SHP77 (cell line): ENCODE data around the gene ARID2.

ENCODE experiments used
- DNase-seq, 2 experiments: peaks; one replicate each; lab custom pipeline; 2025; lab: John Stamatoyannopoulos, UW

The ARID2 gene

DNA sequence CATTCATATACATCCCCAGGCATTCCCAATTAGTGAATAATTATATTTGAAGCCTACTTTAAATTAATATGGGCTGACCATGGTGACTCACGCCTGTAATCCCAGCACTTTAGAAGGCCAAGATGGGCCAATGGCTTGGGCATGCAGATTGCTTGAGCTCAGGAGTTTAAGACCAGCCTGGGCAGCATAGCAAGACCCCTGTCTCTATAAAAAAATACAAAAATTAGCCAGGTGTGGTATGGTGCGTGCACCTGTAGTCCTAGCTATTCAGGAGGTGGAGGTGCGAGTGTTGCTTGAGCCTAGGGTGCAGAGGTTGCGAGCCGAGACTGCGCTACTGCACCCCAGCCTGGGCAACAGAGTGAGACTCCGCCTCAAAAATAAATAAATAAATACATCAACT is 7.6 kb upstream of the ARID2 start:
- DNase-seq = no peak

GRCh38 chr12:45725631-45726602 is 3.6 kb upstream of the ARID2 start:
- peak; percentile 35 for DNase-seq

DNA sequence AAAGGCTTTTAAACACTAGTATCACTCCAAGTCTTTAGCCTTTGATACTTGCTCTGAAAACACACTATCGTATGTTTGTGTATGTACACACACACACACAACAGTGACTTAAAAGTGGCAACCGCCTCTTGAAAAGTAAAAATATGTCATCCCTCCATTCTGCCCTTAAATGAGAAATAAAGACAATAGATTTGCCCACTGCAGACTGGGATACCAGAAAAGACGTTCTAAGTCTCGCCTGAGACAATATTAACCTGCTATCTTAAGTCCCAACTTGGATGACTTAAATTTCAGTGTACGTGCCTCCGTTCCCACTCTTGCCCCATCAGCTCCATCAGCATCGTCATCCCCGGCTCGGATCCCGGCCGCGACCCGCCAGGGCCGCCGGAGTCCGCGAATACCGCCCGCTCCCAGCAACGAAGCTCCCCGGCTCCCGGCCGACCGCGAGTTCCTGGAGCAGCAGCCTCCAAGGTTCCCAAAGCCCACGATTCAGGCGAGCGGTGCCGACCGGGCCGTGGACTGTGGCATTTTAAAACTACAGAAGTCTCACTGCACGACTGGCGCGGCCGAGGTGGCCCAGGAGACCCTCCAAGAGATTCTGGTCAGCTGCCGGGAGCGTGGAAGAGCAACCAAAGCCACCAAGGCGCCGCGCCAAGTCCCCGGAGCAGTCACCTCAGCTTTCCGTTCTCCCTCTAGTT is 2.8 kb upstream of the ARID2 start:
- peak in 1 of 2 experiments; percentile 30 for DNase-seq

DNA sequence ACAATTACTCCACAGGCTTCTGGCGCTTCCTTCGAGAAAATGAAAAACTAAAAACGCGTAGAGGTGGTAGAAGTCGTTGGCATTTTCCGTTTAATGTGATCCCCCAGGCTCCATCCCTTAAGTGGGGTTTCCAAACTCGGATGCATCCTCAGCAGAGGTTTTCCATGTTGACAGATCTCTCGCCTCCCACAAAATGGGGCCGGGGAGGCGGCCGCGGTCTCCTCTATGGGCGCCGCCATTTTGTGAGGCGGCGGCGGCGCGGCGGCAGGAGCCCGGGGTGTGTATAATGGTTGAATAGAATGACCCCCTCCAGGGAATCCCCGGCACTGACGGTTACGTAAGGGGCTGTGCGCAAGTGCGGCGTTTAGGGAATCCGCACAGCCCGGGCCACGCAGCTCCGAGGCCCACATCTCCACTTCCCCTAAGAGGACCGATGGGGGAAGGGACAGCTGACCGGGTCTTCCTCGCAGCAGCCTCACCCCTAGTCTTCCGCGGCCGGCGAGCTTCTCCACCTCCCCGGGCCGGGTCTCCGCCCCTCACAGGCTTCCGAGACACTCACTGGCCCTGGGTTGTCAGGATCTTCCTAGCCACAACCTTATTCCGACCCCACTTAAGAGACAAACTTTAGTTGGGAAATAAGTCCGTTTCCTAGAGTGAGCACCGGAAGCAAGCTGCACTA is 2.1 kb upstream of the ARID2 start:
- DNase-seq = peak; percentile 96 to 97

DNA sequence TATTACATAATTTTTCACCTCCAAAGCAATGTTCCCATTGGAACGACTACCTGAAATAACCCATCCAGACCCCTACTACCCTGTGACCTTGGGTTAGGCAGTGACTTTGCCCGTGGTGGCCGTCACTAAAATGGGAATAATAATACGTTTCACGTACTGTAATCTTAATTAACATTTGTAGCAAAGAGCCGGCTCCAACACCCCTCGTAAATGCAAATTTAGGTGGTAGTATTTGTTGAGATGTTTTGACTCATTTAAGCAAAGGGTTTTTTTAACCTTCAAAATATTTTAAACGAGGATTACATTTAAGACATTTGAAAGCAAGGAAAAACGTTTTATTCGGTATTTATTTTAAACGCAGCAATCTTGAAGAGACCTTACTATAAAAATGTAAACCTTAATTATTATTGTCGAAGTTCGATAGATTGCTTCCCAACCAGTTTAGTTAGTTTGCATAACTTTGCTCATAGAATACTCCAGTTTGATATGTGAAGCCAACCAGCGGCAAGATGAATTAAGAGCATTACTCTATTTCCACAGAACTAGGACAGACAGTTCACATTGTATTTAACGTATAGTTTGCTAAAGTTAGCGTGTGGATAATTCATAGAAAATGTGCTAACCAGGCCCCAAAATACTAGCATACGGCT is 1.4 kb upstream of the ARID2 start:
- no peak for DNase-seq

GRCh38 chr12:45728630-45729232 is 775 bp upstream of the ARID2 start:
- DNase-seq = peak; percentile 95

- DNase-seq = no peak
Observed at GRCh38 chr12:45730084-45730347, 510 bp downstream of the ARID2 start.

- peak; percentile 45 to 58 for DNase-seq
Observed at GRCh38 chr12:45730348-45731189, 1.1 kb downstream of the ARID2 start.

- no peak for DNase-seq
Observed at GRCh38 chr12:45731190-45731775, 1.8 kb downstream of the ARID2 start.

- DNase-seq = no peak
Observed at GRCh38 chr12:45732250-45732649, 2.7 kb downstream of the ARID2 start.

GRCh38 chr12:45732936-45733335 is 3.4 kb downstream of the ARID2 start:
- DNase-seq = no peak

- no peak for DNase-seq
Observed at GRCh38 chr12:45737638-45738037, 8.1 kb downstream of the ARID2 start.

- DNase-seq = no peak
Observed at GRCh38 chr12:45742590-45742989, 13.1 kb downstream of the ARID2 start.

GRCh38 chr12:45743247-45743646 is 13.7 kb downstream of the ARID2 start:
- no peak for DNase-seq

DNA sequence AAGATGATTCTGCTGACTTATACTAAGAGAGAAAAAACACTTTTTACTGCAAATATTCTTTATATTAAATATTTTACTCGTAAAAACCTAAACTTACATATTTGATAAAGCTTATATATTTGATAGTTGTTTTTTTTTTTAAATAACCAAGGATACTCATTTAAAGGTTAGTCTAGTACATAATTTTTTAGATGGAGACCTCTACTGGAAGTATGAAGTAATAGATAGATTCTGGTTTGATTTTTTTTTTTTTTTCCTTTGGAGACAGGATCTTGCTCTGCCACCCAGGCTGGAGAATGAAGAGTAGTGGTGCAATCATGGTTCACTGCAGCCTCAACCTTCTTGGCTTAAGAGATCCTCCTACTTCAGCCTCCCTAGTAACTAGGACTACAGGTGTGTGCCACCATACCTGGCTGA is 16.4 kb downstream of the ARID2 start:
- no peak for DNase-seq

GRCh38 chr12:45756666-45757065 is 27.2 kb downstream of the ARID2 start:
- DNase-seq = no peak

- DNase-seq = no peak
Observed at GRCh38 chr12:45757172-45757571, 27.7 kb downstream of the ARID2 start.

DNA sequence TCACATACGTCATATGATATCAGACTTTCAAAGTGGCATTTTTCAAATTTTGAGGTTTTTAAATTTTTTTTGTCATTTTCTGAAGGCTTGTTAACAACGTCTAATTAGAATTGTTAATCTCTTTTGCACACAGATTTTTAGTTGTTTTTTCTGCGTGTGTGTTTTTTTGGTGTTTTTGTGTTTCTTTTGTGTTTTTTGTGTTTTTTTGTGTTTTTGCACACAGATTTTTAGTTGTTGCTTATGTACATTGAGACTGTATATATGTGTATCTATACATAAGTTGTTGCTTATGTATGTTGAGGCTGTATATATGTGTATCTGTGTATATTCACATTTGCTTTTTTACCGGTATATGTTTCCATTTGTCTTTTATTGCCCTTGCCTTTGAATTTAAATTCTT is 30.8 kb downstream of the ARID2 start:
- no peak for DNase-seq

DNA sequence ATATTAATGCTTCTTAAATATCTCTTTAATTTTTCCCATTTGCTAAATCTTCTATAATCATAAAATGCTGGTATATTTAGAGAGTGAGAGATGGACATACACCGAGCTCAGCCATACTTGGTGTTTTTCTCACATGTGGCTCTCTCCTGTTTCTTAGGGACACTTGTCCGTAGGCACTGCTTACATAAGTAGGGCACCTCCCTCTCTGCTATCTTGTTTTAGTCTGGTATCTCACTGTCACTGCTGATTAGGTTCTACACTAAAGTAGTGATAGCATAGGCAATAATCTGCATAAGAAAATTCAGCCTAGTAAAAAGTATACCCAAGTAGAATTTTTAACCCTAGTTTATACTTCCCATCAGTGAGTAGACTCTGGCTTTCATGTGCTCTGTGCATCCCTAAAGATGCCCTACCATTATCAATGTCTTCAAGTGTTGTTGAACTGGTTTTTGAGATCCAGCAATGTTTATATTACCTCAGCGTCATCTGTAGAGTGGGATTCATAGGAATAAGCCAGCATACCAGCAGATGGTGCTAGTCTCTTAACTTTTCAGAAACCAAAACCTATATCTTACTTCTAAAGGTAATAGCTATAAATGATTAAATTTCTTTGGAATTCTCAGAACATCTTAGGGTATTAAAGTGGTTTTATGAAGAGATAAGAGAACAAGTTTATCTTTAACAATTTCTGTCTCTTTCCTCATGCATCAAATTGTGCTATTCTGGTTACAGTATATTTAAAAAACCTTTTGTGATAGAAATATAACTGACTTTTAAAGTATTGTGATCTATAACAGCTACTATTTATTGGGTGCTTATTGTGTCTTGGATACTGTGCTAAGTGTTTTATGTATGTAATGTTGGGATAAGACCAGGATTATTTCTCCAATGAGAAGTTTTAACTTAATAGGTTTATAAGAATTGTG is 32.9 kb downstream of the ARID2 start:
- peak in 1 of 2 experiments; percentile 32 for DNase-seq
